ENCODE results near the gene ST6GALNAC1.

Gene ST6GALNAC1

GRCh38 chr17:76675648-76676047 lies 32.1 kb upstream of the ST6GALNAC1 start:
- no peak for DNase-seq

- DNase-seq = no peak
Observed at GRCh38 chr17:76674600-76674999, 31.0 kb upstream of the ST6GALNAC1 start.

GRCh38 chr17:76673729-76674128 lies 30.2 kb upstream of the ST6GALNAC1 start:
- no peak for DNase-seq

- DNase-seq = no peak
Observed at GRCh38 chr17:76672892-76673291, 29.3 kb upstream of the ST6GALNAC1 start.

GRCh38 chr17:76672270-76672851 lies 28.8 kb upstream of the ST6GALNAC1 start:
- no peak for DNase-seq

GRCh38 chr17:76671912-76672262 lies 28.3 kb upstream of the ST6GALNAC1 start:
- DNase-seq = no peak

GRCh38 chr17:76671123-76671911 lies 27.8 kb upstream of the ST6GALNAC1 start:
- DNase-seq = peak; percentile 99

GRCh38 chr17:76670718-76671122 lies 27.2 kb upstream of the ST6GALNAC1 start:
- DNase-seq = no peak

GRCh38 chr17:76670020-76670717 lies 26.6 kb upstream of the ST6GALNAC1 start:
- no peak for DNase-seq

GRCh38 chr17:76667786-76668453 lies 24.4 kb upstream of the ST6GALNAC1 start:
- no peak for DNase-seq

GRCh38 chr17:76667491-76667755 lies 23.9 kb upstream of the ST6GALNAC1 start:
- no peak for DNase-seq

GRCh38 chr17:76660656-76661042 lies 17.1 kb upstream of the ST6GALNAC1 start:
- DNase-seq = no peak

GRCh38 chr17:76659928-76660655 lies 16.5 kb upstream of the ST6GALNAC1 start:
- DNase-seq = no peak

- DNase-seq = no peak
Observed at GRCh38 chr17:76658242-76658662, 14.7 kb upstream of the ST6GALNAC1 start.

- no peak for DNase-seq
Observed at GRCh38 chr17:76657505-76658241, 14.1 kb upstream of the ST6GALNAC1 start.

GRCh38 chr17:76654408-76654807 lies 10.9 kb upstream of the ST6GALNAC1 start:
- DNase-seq = no peak

- no peak for DNase-seq
Observed at GRCh38 chr17:76650504-76650903, 6.9 kb upstream of the ST6GALNAC1 start.

GRCh38 chr17:76646712-76647111 lies 3.2 kb upstream of the ST6GALNAC1 start:
- no peak for DNase-seq

GRCh38 chr17:76645481-76645880 lies 1.9 kb upstream of the ST6GALNAC1 start:
- DNase-seq = no peak

- DNase-seq = no peak
Observed at GRCh38 chr17:76644995-76645394, 1.4 kb upstream of the ST6GALNAC1 start.

- no peak for DNase-seq
Observed at GRCh38 chr17:76642994-76643393, 563 bp downstream of the ST6GALNAC1 start.

GRCh38 chr17:76642032-76642561 lies 1.5 kb downstream of the ST6GALNAC1 start:
- no peak for DNase-seq

All from activated naive CD4-positive, alpha-beta T cell treated with anti-CD3 and anti-CD28 coated beads, Interleukin-2, amount 50 U/mL, for 16 hours (primary cell).